ENCODE results near the gene SSX2B.
"Not testable (repeated sequence)": the region's sequence is repeated elsewhere in the genome, so short reads cannot be mapped to it uniquely, and the experiment has no call there.

SSX2B gene

GRCh38 chrX:52750952-52751351 lies at the start of gene SSX2B:
Gene SSX2B, plus strand, starts transcription at chrX:52751252. Its CDS starts 1,429 bp downstream, at chrX:52752681.
- not testable (repeated sequence) for DNase-seq

GRCh38 chrX:52707078-52707477 lies 44.0 kb upstream of the SSX2B start, which contains the start of gene SSX2:
Gene SSX2, minus strand, starts transcription at chrX:52707178. Its CDS starts 1,429 bp downstream, at chrX:52705749.
- DNase-seq = not testable (repeated sequence)

- DNase-seq = not testable (repeated sequence)
Measured at GRCh38 chrX:52765983-52766382, 14.9 kb downstream of the SSX2B start.

- DNase-seq = not testable (repeated sequence)
Measured at GRCh38 chrX:52773504-52773903, 22.5 kb downstream of the SSX2B start.

- DNase-seq = not testable (repeated sequence)
Measured at GRCh38 chrX:52797327-52797726, 46.3 kb downstream of the SSX2B start, which contains the start of gene SPANXN5. Gene SPANXN5, minus strand, starts transcription at chrX:52797427. Its CDS starts 79 bp downstream, at chrX:52797348.

GRCh38 chrX:52804876-52805275 lies 53.8 kb downstream of the SSX2B start:
- not testable (repeated sequence) for DNase-seq

Data from activated effector memory CD4-positive, alpha-beta T cell treated with anti-CD3 and anti-CD28 coated beads, Interleukin-2, amount 50 U/mL, for 16 hours (primary cell).